ENCODE data around the gene EDN2.

EDN2 gene

DNA sequence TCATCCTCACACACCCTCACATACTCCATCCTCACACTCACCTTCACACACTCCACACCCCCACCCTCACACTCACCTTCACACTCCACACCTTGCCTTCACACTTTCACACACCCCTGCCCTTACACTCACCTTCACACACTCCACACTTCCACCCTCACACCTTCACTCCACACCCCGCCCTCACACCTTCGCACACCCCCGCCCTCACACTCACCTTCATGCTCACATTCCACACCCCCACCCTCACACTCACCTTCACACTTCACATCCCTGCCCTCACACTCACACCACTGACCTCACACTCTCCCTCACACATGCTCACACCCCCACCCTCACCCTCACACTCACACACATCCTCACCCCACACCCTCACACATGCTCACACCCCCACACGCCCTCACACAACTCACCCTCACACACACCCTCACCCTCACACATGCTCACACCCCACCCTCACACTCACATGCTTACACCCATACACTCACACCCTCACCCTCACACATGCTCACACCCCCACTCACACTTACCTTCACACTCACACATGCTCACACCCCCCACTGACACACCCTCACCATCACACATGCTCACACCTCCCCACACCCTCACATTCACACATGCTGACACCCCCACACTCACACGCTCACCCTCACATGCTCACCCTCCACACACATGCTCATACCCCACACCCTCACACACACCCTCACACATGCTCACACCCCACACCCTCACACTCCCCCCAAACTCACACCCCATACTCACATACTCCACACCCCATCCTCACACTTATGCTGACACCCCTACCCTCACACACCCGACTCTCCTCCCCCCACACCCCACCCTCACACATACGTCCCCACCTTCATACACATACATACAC lies 44.5 kb upstream of the EDN2 start:
- POLR2A ChIA-PET = no interaction called here
- H3K36me3 ChIP-seq (ENCODE audit: control insufficient read depth in 2 of 2, insufficient read depth in 1 of 2, low read length in 2 of 2) = no peaks in the 10 kb centered on the region
- no peak overlapping the region for H3K4me3 ChIP-seq (ENCODE audit: low read depth, low read length)
- H3K27ac ChIP-seq (ENCODE audit: extremely low read depth, low read depth, low read length) = no peak overlapping the region
- CTCF ChIA-PET = no interaction called here
- no peaks in the 10 kb centered on the region for H3K4me1 ChIP-seq (ENCODE audit: control insufficient read depth, insufficient read depth, low read length)
- H3K9me3 ChIP-seq (ENCODE audit: control insufficient read depth, insufficient read depth, low read depth, low read length) = no peaks in the 10 kb centered on the region
- TF ChIP-seq ZNF248 (tag by site-specific recombination; IDR thresholded peaks at IDR 0.05) = 0 out of 2 replicates have a peak, but pooled peaks have one; percentile 9
- peak; percentile 40; the same call in 1 of the 2 replicates for TF ChIP-seq ZNF785 (tag by site-specific recombination; IDR thresholded peaks at IDR 0.05)
- TF ChIP-seq ZFHX2 (tag by site-specific recombination; conservative IDR thresholded peaks at IDR 0.05) = peak; percentile 62
- TF ChIP-seq ZBTB21 (tag by site-specific recombination; IDR thresholded peaks at IDR 0.05) = no peak
- TF ChIP-seq ZNF707 (tag by site-specific recombination; IDR thresholded peaks at IDR 0.05) = 0 out of 2 replicates have a peak, but pooled peaks have one; percentile 6
- 0 out of 2 replicates have a peak, but pooled peaks have one; percentile 5 for TF ChIP-seq PRDM1 (tag by site-specific recombination; IDR thresholded peaks at IDR 0.05)
- 0 out of 2 replicates have a peak, but pooled peaks have one; percentile 23 for TF ChIP-seq ZNF621 (tag by site-specific recombination; IDR thresholded peaks at IDR 0.05)
- TF ChIP-seq ZNF473 (tag by site-specific recombination; IDR thresholded peaks at IDR 0.05) = 0 out of 2 replicates have a peak, but pooled peaks have one; percentile 42
- TF ChIP-seq EGR2 (tag by site-specific recombination; IDR thresholded peaks at IDR 0.05; ENCODE audit: low read depth) = peak; percentile 31; the same call in 1 of the 2 replicates
- TF ChIP-seq ZSCAN16 (tag by site-specific recombination; IDR thresholded peaks at IDR 0.05) = no peak
- no peak for TF ChIP-seq ZNF768 (tag by site-specific recombination; IDR thresholded peaks at IDR 0.05)
- no peak for TF ChIP-seq ZNF10 (tag by site-specific recombination; IDR thresholded peaks at IDR 0.05)
- no peak for TF ChIP-seq SETDB1 (IDR thresholded peaks at IDR 0.05; ENCODE audit: insufficient read length, low read length)
- TF ChIP-seq, protein P1, sequence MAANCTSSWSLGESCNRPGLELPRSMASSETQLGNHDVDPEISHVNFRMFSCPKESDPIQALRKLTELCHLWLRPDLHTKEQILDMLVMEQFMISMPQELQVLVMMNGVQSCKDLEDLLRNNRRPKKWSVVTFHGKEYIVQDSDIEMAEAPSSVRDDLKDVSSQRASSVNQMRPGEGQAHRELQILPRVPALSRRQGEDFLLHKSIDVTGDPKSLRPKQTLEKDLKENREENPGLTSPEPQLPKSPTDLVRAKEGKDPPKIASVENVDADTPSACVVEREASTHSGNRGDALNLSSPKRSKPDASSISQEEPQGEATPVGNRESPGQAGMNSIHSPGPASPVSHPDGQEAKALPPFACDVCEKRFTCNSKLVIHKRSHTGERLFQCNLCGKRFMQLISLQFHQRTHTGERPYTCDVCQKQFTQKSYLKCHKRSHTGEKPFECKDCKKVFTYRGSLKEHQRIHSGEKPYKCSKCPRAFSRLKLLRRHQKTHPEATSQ (tag by site-specific recombination; IDR thresholded peaks at IDR 0.05) = no peak
- TF ChIP-seq, protein P2, sequence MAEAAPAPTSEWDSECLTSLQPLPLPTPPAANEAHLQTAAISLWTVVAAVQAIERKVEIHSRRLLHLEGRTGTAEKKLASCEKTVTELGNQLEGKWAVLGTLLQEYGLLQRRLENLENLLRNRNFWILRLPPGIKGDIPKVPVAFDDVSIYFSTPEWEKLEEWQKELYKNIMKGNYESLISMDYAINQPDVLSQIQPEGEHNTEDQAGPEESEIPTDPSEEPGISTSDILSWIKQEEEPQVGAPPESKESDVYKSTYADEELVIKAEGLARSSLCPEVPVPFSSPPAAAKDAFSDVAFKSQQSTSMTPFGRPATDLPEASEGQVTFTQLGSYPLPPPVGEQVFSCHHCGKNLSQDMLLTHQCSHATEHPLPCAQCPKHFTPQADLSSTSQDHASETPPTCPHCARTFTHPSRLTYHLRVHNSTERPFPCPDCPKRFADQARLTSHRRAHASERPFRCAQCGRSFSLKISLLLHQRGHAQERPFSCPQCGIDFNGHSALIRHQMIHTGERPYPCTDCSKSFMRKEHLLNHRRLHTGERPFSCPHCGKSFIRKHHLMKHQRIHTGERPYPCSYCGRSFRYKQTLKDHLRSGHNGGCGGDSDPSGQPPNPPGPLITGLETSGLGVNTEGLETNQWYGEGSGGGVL (tag by site-specific recombination; IDR thresholded peaks at IDR 0.05) = peak; percentile 35; the same call in 1 of the 2 replicates
- TF ChIP-seq KLF1 (tag by site-specific recombination; IDR thresholded peaks at IDR 0.05) = peak; percentile 64; the same call in 1 of the 2 replicates
- TF ChIP-seq SCRT1 (tag by site-specific recombination; IDR thresholded peaks at IDR 0.05; ENCODE audit: borderline replicate concordance) = no peak
- no peak for TF ChIP-seq ZNF76 (tag by site-specific recombination; IDR thresholded peaks at IDR 0.05; ENCODE audit: borderline replicate concordance, low read depth)
- TF ChIP-seq, protein P3, sequence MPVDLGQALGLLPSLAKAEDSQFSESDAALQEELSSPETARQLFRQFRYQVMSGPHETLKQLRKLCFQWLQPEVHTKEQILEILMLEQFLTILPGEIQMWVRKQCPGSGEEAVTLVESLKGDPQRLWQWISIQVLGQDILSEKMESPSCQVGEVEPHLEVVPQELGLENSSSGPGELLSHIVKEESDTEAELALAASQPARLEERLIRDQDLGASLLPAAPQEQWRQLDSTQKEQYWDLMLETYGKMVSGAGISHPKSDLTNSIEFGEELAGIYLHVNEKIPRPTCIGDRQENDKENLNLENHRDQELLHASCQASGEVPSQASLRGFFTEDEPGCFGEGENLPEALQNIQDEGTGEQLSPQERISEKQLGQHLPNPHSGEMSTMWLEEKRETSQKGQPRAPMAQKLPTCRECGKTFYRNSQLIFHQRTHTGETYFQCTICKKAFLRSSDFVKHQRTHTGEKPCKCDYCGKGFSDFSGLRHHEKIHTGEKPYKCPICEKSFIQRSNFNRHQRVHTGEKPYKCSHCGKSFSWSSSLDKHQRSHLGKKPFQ (tag by site-specific recombination; IDR thresholded peaks at IDR 0.05) = peak; percentile 94
- TF ChIP-seq ZNF423 (tag by site-specific recombination; IDR thresholded peaks at IDR 0.05) = no peak
- TF ChIP-seq KLF8 (tag by site-specific recombination; IDR thresholded peaks at IDR 0.05) = no peak
- TF ChIP-seq FEZF1 (tag by site-specific recombination; IDR thresholded peaks at IDR 0.05) = no peak
- TF ChIP-seq, protein P4, sequence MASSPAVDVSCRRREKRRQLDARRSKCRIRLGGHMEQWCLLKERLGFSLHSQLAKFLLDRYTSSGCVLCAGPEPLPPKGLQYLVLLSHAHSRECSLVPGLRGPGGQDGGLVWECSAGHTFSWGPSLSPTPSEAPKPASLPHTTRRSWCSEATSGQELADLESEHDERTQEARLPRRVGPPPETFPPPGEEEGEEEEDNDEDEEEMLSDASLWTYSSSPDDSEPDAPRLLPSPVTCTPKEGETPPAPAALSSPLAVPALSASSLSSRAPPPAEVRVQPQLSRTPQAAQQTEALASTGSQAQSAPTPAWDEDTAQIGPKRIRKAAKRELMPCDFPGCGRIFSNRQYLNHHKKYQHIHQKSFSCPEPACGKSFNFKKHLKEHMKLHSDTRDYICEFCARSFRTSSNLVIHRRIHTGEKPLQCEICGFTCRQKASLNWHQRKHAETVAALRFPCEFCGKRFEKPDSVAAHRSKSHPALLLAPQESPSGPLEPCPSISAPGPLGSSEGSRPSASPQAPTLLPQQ (tag by site-specific recombination; IDR thresholded peaks at IDR 0.05) = no peak
- TF ChIP-seq, protein P5, sequence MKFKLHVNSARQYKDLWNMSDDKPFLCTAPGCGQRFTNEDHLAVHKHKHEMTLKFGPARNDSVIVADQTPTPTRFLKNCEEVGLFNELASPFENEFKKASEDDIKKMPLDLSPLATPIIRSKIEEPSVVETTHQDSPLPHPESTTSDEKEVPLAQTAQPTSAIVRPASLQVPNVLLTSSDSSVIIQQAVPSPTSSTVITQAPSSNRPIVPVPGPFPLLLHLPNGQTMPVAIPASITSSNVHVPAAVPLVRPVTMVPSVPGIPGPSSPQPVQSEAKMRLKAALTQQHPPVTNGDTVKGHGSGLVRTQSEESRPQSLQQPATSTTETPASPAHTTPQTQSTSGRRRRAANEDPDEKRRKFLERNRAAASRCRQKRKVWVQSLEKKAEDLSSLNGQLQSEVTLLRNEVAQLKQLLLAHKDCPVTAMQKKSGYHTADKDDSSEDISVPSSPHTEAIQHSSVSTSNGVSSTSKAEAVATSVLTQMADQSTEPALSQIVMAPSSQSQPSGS (tag by site-specific recombination; IDR thresholded peaks at IDR 0.05; ENCODE audit: low read depth) = no peak
- no peak for TF ChIP-seq ZNF138 (tag by site-specific recombination; IDR thresholded peaks at IDR 0.05; ENCODE audit: borderline replicate concordance)
- peak; percentile 36; the same call in 1 of the 2 replicates for TF ChIP-seq ZNF211 (tag by site-specific recombination; IDR thresholded peaks at IDR 0.05; ENCODE audit: low read depth)
- peak; percentile 51 for TF ChIP-seq KLF9 (tag by site-specific recombination; IDR thresholded peaks at IDR 0.05; ENCODE audit: low read depth)

Measured in HEK293 (cell line).